PFSK-1 (cell line): ENCODE data around the gene MRTFB.

Experiments
- POLR2AphosphoS5 ChIP-seq: IDR thresholded peaks from 2 replicates; pipeline ENCODE4 v1.6.1; 2012; ENCODE audit warnings: low read depth, mild to moderate bottlenecking, control low read depth, low read length, moderate library complexity
- REST ChIP-seq, 2 experiments: IDR thresholded peaks; 2 replicates each; pipeline versions ENCODE4 v1.6.1 to v1.8.0; 2011 to 2012; ENCODE audit warnings: low read depth in 2 of 2, low read length in 2 of 2, control low read depth in 1 of 2, inconsistent platforms in 1 of 2, mild to moderate bottlenecking in 1 of 2, moderate library complexity in 1 of 2; ENCODE audit not compliant: insufficient read depth in 1 of 2
- SIN3A ChIP-seq: IDR thresholded peaks from 2 replicates; pipeline ENCODE4 v1.6.1; 2012; ENCODE audit warnings: mild to moderate bottlenecking, low read length, moderate library complexity, borderline replicate concordance; ENCODE audit not compliant: insufficient read depth
- TAF1 ChIP-seq: IDR thresholded peaks from 2 replicates; pipeline ENCODE4 v1.6.1; 2012; ENCODE audit warnings: low read length, control low read depth, borderline replicate concordance; ENCODE audit not compliant: insufficient read depth

GRCh38 chr16:14315683-14316320 is 244.7 kb downstream of the MRTFB start:
- TF ChIP-seq POLR2AphosphoS5, result no peak
- TF ChIP-seq SIN3A, result no peak
- TF ChIP-seq REST (IDR thresholded peaks at IDR 0.05; ENCODE audit: insufficient read depth in 1 of 2, low read depth in 2 of 2, low read length in 2 of 2), result no peak
- TF ChIP-seq TAF1, result no peak
